Mammary epithelial cell (primary cell): ENCODE measurements around the gene SLC35B3.

Source experiments
- EZH2 ChIP-seq: IDR thresholded peaks from 2 replicates; pipeline ENCODE4 v1.6.1; 2012; ENCODE audit warnings: low read length, inconsistent platforms, borderline replicate concordance
- TF ChIP-seq, protein P1 (sequence below), 2 donors: IDR thresholded peaks in 1 of 2; conservative IDR thresholded peaks in 1 of 2; 2 replicates each; pipeline ENCODE4 v1.5.1; 2011 to 2012; ENCODE audit warnings: inconsistent platforms in 2 of 2, low read length in 2 of 2, mild to moderate bottlenecking in 2 of 2, control low read depth in 1 of 2, low read depth in 1 of 2; ENCODE audit not compliant: insufficient read depth in 1 of 2; ENCODE audit errors: extremely low read depth in 1 of 2

- TF ChIP-seq, protein P1, sequence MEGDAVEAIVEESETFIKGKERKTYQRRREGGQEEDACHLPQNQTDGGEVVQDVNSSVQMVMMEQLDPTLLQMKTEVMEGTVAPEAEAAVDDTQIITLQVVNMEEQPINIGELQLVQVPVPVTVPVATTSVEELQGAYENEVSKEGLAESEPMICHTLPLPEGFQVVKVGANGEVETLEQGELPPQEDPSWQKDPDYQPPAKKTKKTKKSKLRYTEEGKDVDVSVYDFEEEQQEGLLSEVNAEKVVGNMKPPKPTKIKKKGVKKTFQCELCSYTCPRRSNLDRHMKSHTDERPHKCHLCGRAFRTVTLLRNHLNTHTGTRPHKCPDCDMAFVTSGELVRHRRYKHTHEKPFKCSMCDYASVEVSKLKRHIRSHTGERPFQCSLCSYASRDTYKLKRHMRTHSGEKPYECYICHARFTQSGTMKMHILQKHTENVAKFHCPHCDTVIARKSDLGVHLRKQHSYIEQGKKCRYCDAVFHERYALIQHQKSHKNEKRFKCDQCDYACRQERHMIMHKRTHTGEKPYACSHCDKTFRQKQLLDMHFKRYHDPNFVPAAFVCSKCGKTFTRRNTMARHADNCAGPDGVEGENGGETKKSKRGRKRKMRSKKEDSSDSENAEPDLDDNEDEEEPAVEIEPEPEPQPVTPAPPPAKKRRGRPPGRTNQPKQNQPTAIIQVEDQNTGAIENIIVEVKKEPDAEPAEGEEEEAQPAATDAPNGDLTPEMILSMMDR (conservative IDR thresholded peaks at IDR 0.05 in 1 of 2, IDR thresholded peaks at IDR 0.05 in 1 of 2; ENCODE audit: extremely low read depth in 1 of 2, insufficient read depth in 1 of 2, low read depth in 1 of 2, low read length in 2 of 2), result no peak
- TF ChIP-seq EZH2, result no peak
Measured at GRCh38 chr6:8389036-8389818, 46.1 kb downstream of the SLC35B3 start.
